Aorta (tissue), 5 donors: Measurements from ENCODE around the gene ZNF653. TPM values are rescaled to one million over a fixed set of nuclear protein-coding genes. Genes with fewer than 3 reads are reported as not detected.
A peak's percentile ranks its signal among the peaks of the same experiment; 100 is the strongest.
"Not testable (repeated sequence)": the region's sequence is repeated elsewhere in the genome, so short reads cannot be mapped to it uniquely, and the experiment has no call there.

ENCODE experiments used
- ATAC-seq: fragments of 200-7000 bp; cut with Tn5 transposase; one replicate; pipeline ENCODE4 v1.9.1; 2022; ENCODE audit warnings: moderate library complexity; ENCODE audit not compliant: low FRiP score
- DNase-seq, 2 donors: peaks; one replicate each; pipeline ENCODE4 v3.0.0-alpha.2; 2020
- H3K27ac ChIP-seq, 2 donors: one replicate each; pipeline ENCODE4 v1.5.1; 2013; ENCODE audit warnings: low read length in 2 of 2, mild to moderate bottlenecking in 2 of 2, moderate library complexity in 2 of 2, control low read depth in 1 of 2, inconsistent platforms in 1 of 2, low read depth in 1 of 2
- H3K27me3 ChIP-seq, 2 donors: one replicate each; pipeline ENCODE4 v1.6.1; 2013; ENCODE audit warnings: control low read depth in 1 of 2, low read length in 1 of 2, mild to moderate bottlenecking in 1 of 2, moderate library complexity in 1 of 2; ENCODE audit not compliant: insufficient read depth in 2 of 2, control insufficient read depth in 1 of 2
- H3K36me3 ChIP-seq, 2 donors: one replicate each; pipeline ENCODE4 v1.6.1; 2013; ENCODE audit warnings: control low read depth in 1 of 2, low read length in 1 of 2, mild to moderate bottlenecking in 1 of 2; ENCODE audit not compliant: insufficient read depth in 2 of 2, control insufficient read depth in 1 of 2
- H3K4me1 ChIP-seq, 2 donors: one replicate each; pipeline ENCODE4 v1.6.1; 2013; ENCODE audit warnings: low read length in 2 of 2, control low read depth in 1 of 2, mild to moderate bottlenecking in 1 of 2, moderate library complexity in 1 of 2; ENCODE audit not compliant: insufficient read depth in 2 of 2, control insufficient read depth in 1 of 2
- H3K4me3 ChIP-seq, 2 donors: one replicate each; pipeline ENCODE4 v1.5.1; 2013; ENCODE audit warnings: low read length in 2 of 2, control low read depth in 1 of 2, mild to moderate bottlenecking in 1 of 2
- H3K9me3 ChIP-seq: one replicate; pipeline ENCODE4 v1.6.1; 2013; ENCODE audit warnings: mild to moderate bottlenecking, low read length; ENCODE audit not compliant: control insufficient read depth
- WGBS, 2 donors: extraction: QIAGEN DNeasy Blood & Tissue Kit; methylation state at CpG; one replicate each; pipeline ENCODE4 v1.1.7; 2013; 5-methylcytosine and 5-hydroxymethylcytosine counted together
- intact Hi-C, 2 donors: fragments of 100-400 bp; cut with DNase I; formaldehyde crosslinking; loops; one replicate each; pipeline versions ENCODE4 v1.14.2 to v1.15.0; 2022
- microRNA-seq, 2 donors: library from miRNA; unstranded; fragments of <30 nt; microRNA quantifications; one replicate each; pipeline ENCODE4 v1.2.0, GENCODE V29; 2020
- polyA plus RNA-seq, 2 donors: library from polyadenylated mRNA; stranded (reverse); fragments of 200-250 nt; gene quantifications; one replicate each; pipeline ENCODE4 v1.2.3, GENCODE V29; 2013
- total RNA-seq, 2 donors: library from RNA; stranded (reverse); fragmentation: NEBNext Ultra II Directional; extraction: Animal tissue kit (Norgen Biotek cat#: 25700); gene quantifications; one replicate each; pipeline ENCODE4 v1.2.1, GENCODE V29; 2021
- donor health status: healthy with polysubstance abuse.
- donor health status: Bipolar disorder and iron deficiency.
- donor health status: DM: no; HTN: no; CAD: no.
- donor health status: DM: no; HTN: no; CAD: no.
- donor health status: DM: yes; HTN: yes; CAD: no.

ZNF653 gene
- total and polyA plus RNA-seq, 4 donors, result 5.4 to 22.5 (median 11.5) TPM

DNA sequence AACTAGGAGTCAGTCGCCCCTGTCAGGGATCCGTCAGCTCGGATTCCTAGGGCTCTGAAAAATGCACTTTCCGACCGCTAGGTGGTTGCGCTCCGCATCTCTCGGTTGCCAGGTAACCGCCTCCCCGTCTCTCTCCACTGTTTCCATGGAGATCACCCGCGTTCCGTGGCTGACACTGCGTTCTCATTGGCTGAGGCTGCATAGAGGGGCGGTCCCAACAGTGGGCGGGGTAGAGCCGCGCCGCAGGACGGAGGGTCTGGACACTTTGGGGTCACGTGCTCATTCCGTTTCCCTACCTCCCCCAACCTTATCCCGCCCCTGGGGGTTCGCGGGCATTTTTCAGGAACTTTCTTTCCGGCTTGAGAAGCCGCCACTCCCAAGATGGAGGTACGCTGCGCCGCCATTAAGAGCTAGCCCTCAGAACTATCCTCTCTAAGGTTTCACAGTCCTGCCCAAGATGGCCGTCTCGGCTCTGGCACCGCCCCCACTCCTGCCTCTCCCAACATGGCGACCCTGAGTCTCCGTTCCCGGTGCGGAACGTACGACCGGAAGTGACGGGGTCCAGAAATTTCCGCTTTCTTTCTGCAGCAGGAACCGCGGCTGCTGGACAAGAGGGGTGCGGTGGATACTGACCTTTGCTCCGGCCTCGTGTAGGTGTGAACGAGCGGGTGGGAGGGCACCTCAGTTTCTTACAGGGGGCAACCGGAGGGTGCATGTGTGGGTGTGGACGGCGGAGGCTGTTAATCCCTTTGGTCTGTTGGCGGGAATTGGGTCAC, 70.4 kb downstream of the ZNF653 start, which contains the start of the genes ODAD3 and PRKCSH:
Gene ODAD3, minus strand, starts transcription at position 65 of the 776 bp plus-strand sequence. CDS start 105 bp downstream, outside the sequence.
Gene PRKCSH, plus strand, starts transcription at position 579 of the 776 bp plus-strand sequence. CDS start 483 bp downstream, outside the sequence.
- no peaks in the 10 kb centered on the region for H3K27me3 ChIP-seq
- no peaks in the 10 kb centered on the region for H3K9me3 ChIP-seq
- no peaks in the 10 kb centered on the region for H3K4me1 ChIP-seq
- DNase-seq (peak; percentile 99 to 100), ATAC-seq (peak; percentile 99)
- peak within 1 kb of the TSS; percentile 49 to 67 for H3K4me3 ChIP-seq
- H3K36me3 ChIP-seq, result no peaks in the 10 kb centered on the region
- H3K27ac ChIP-seq, result peak within 1 kb of the TSS in 1 of 2 donors; percentile 66
- intact Hi-C loops, result loop anchor here (5.0 kb wide), 2 partner anchors 53 to 143 kb away; partner anchors contain the start of gene EPOR (in 1 of the 2)
- WGBS, 2 donors, result 0% methylated on average over 52 to 53 of the region's 53 CpGs

DNA sequence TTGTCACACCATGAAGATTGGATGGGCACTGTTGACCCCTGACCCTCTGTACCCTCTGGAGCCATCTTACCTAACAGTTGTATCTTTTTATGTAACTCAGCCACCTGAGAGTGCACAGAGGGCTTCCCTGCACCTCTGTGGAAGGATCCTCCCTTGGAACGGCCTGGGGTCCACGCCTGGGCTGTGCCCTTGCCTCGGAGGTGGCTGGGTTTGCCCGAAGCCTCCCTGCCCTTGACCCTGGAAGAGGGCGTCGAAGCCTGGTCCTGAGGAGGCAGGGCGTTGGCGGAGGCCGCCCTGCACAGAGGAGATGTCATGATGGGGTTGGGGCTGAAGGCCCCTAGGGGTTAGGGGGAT, 71.0 kb downstream of the ZNF653 start:
- DNase-seq (no peak), ATAC-seq (no peak)
- Histone ChIP-seq H3K27ac (peak overlapping the region in 1 of 2 donors; percentile 66), H3K4me3 (no peak overlapping the region), H3K36me3 (no peaks in the 10 kb centered on the region), H3K9me3 (no peaks in the 10 kb centered on the region), H3K4me1 (no peaks in the 10 kb centered on the region), H3K27me3 (no peaks in the 10 kb centered on the region)
- 3 to 6% methylated on average over 9 of the region's 9 CpGs for WGBS, 2 donors
- intact Hi-C loops, result loop anchor here (5.0 kb wide), 2 partner anchors 52 to 142 kb away; partner anchors contain the start of gene EPOR (in 2 of the 2)

DNA sequence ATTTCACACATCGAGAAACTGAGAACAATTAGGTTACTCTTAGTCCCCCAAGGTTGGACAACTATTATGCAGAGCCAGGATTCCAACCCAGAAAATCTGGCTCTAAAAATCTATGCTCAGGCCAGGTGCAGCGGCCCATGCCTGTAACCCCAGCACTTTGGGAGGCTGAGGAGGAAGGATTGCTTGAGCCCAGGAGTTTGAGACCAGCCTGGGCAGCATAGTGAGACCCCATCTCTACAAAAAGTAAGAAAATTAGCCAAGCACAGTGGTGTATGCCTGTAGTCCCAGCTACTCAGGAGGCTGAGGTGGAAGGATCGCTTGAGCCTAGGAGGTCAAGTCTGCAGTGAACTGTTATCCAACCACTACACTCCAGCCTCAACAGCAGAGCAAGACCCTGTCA, 72.1 kb downstream of the ZNF653 start:
- H3K36me3 ChIP-seq, H3K4me1 ChIP-seq, H3K4me3 ChIP-seq, H3K27ac ChIP-seq, H3K27me3 ChIP-seq, ATAC-seq, DNase-seq, H3K9me3 ChIP-seq: not testable (repeated sequence)
- intact Hi-C loops, result loop anchor here in 1 of 2 donors (5.0 kb wide), 1 partner anchor 51 kb away; the partner anchor contains the start of gene EPOR
- 95 to 97% methylated on average over 3 of the region's 3 CpGs for WGBS, 2 donors

Small RNA genes within 50 kb of the gene (microRNA-seq; reads per million reads assigned to microRNA genes)
- 0 reads per million in 2 donors for gene MIR7974

Other genes starting within 250 kb of the ZNF653 start
- gene DOCK6, start 243.3 kb downstream of the ZNF653 start, total RNA-seq, result 100 to 1,000 TPM in 1 of 2 donors, 10 to 100 TPM in 1; 73.1 to 109 TPM
- 10 to 100 TPM; 12.8 to 71.8 TPM for gene DOCK6, start 243.3 kb downstream of the ZNF653 start, polyA plus RNA-seq
- not detected for gene TSPAN16, start 209.7 kb downstream of the ZNF653 start, total RNA-seq
- not detected for gene TSPAN16, start 209.7 kb downstream of the ZNF653 start, polyA plus RNA-seq
- 10 to 100 TPM; 26.7 to 32.7 TPM for gene RAB3D, start 166.2 kb downstream of the ZNF653 start, total RNA-seq
- gene RAB3D, start 166.2 kb downstream of the ZNF653 start, polyA plus RNA-seq, result 1 to 10 TPM; 3.0 to 7.1 TPM
- 10 to 100 TPM; 36.2 to 50.7 TPM for gene TMEM205, start 159.6 kb downstream of the ZNF653 start, total RNA-seq
- 100 to 1,000 TPM in 1 of 2 donors, 10 to 100 TPM in 1; 25.5 to 119 TPM for gene TMEM205, start 159.6 kb downstream of the ZNF653 start, polyA plus RNA-seq
- 10 to 100 TPM; 18.0 to 44.4 TPM for gene CCDC159, start 159.3 kb downstream of the ZNF653 start, total RNA-seq
- gene CCDC159, start 159.3 kb downstream of the ZNF653 start, polyA plus RNA-seq, result 100 to 1,000 TPM in 1 of 2 donors, 10 to 100 TPM in 1; 28.3 to 111 TPM
- 10 to 100 TPM; 36.4 to 37.4 TPM for gene PLPPR2, start 150.4 kb downstream of the ZNF653 start, total RNA-seq
- gene PLPPR2, start 150.4 kb downstream of the ZNF653 start, polyA plus RNA-seq, result 10 to 100 TPM; 11.4 to 41.0 TPM
- 1 to 10 TPM; 1.5 to 1.7 TPM for gene SWSAP1, start 131.2 kb downstream of the ZNF653 start, total RNA-seq
- gene SWSAP1, start 131.2 kb downstream of the ZNF653 start, polyA plus RNA-seq, result 1 to 10 TPM in 1 of 2 donors, under 1 TPM in 1; 0.50 to 5.7 TPM
- gene EPOR, start 121.5 kb downstream of the ZNF653 start, total RNA-seq, result 10 to 100 TPM in 1 of 2 donors, 1 to 10 TPM in 1; 7.4 to 13.1 TPM
- gene EPOR, start 121.5 kb downstream of the ZNF653 start, polyA plus RNA-seq, result 10 to 100 TPM in 1 of 2 donors, under 1 TPM in 1; 0.63 to 32.4 TPM
- gene RGL3, start 86.5 kb downstream of the ZNF653 start, total RNA-seq, result 10 to 100 TPM; 30.2 to 51.6 TPM
- gene RGL3, start 86.5 kb downstream of the ZNF653 start, polyA plus RNA-seq, result 10 to 100 TPM; 14.5 to 78.5 TPM
- 1 to 10 TPM in 1 of 2 donors, under 1 TPM in 1; 0.49 to 1.8 TPM for gene ODAD3, start 70.7 kb downstream of the ZNF653 start, total RNA-seq
- 1 to 10 TPM; 1.4 to 2.6 TPM for gene ODAD3, start 70.7 kb downstream of the ZNF653 start, polyA plus RNA-seq
- gene PRKCSH, start 70.2 kb downstream of the ZNF653 start, total RNA-seq, result 100 to 1,000 TPM; 168 to 207 TPM
- gene PRKCSH, start 70.2 kb downstream of the ZNF653 start, polyA plus RNA-seq, result 100 to 1,000 TPM in 1 of 2 donors, 10 to 100 TPM in 1; 90.2 to 168 TPM
- not detected for gene ELAVL3, start 24.8 kb downstream of the ZNF653 start, total RNA-seq
- under 1 TPM; 0.13 to 0.56 TPM for gene ELAVL3, start 24.8 kb downstream of the ZNF653 start, polyA plus RNA-seq
- 10 to 100 TPM; 27.7 to 27.8 TPM for gene ECSIT, start 23.3 kb upstream of the ZNF653 start, total RNA-seq
- 10 to 100 TPM; 39.9 to 72.5 TPM for gene ECSIT, start 23.3 kb upstream of the ZNF653 start, polyA plus RNA-seq
- 1,000 to 10,000 TPM in 1 of 2 donors, 100 to 1,000 TPM in 1; 406 to 1,055 TPM for gene CNN1, start 33.0 kb upstream of the ZNF653 start, total RNA-seq
- gene CNN1, start 33.0 kb upstream of the ZNF653 start, polyA plus RNA-seq, result 100 to 1,000 TPM; 547 to 569 TPM
- 10 to 100 TPM; 30.9 to 33.6 TPM for gene ELOF1, start 53.4 kb upstream of the ZNF653 start, total RNA-seq
- 10 to 100 TPM; 37.8 to 75.4 TPM for gene ELOF1, start 53.4 kb upstream of the ZNF653 start, polyA plus RNA-seq
- 10 to 100 TPM; 12.6 to 13.1 TPM for gene ACP5, start 71.8 kb upstream of the ZNF653 start, total RNA-seq
- gene ACP5, start 71.8 kb upstream of the ZNF653 start, polyA plus RNA-seq, result 10 to 100 TPM in 1 of 2 donors, 1 to 10 TPM in 1; 5.2 to 45.3 TPM
- 10 to 100 TPM in 1 of 2 donors, 1 to 10 TPM in 1; 7.1 to 12.2 TPM for gene ZNF627, start 91.6 kb upstream of the ZNF653 start, total RNA-seq
- 1 to 10 TPM; 2.5 to 5.6 TPM for gene ZNF627, start 91.6 kb upstream of the ZNF653 start, polyA plus RNA-seq
- 1 to 10 TPM; 5.1 to 8.7 TPM for gene ZNF823, start 233.1 kb upstream of the ZNF653 start, total RNA-seq
- 1 to 10 TPM; 3.1 to 3.4 TPM for gene ZNF823, start 233.1 kb upstream of the ZNF653 start, polyA plus RNA-seq